ENCODE results near the gene BACH2. TPM values are rescaled to one million over a fixed set of nuclear protein-coding genes. Genes with fewer than 3 reads are reported as not detected.

BACH2 gene
- total RNA-seq, 2 experiments from 2014 or later = 60.7 to 66.9 TPM

GRCh38 chr6:90144928-90145555, 151.6 kb downstream of the BACH2 start:
- H3K27ac Mint-ChIP-seq = peak overlapping the region; percentile 89
- TF ChIP-seq, protein P1, sequence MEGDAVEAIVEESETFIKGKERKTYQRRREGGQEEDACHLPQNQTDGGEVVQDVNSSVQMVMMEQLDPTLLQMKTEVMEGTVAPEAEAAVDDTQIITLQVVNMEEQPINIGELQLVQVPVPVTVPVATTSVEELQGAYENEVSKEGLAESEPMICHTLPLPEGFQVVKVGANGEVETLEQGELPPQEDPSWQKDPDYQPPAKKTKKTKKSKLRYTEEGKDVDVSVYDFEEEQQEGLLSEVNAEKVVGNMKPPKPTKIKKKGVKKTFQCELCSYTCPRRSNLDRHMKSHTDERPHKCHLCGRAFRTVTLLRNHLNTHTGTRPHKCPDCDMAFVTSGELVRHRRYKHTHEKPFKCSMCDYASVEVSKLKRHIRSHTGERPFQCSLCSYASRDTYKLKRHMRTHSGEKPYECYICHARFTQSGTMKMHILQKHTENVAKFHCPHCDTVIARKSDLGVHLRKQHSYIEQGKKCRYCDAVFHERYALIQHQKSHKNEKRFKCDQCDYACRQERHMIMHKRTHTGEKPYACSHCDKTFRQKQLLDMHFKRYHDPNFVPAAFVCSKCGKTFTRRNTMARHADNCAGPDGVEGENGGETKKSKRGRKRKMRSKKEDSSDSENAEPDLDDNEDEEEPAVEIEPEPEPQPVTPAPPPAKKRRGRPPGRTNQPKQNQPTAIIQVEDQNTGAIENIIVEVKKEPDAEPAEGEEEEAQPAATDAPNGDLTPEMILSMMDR (IDR thresholded peaks at IDR 0.05) = no peak
- peak overlapping the region; percentile 34 for H3K4me3 Mint-ChIP-seq
- ATAC-seq = peak; percentile 73
- intact Hi-C loops (cut with micrococcal nuclease) = loop anchor here (1.0 kb wide), 1 partner anchor 34 kb away; no protein-coding TSS in a partner anchor
- ChIA-PET CTCF (interaction anchor here (0.9 to 1.8 kb wide), 7 partner anchors 10 to 205 kb away, joined by 3 to 10 read pairs (median 4); no protein-coding TSS in a partner anchor), POLR2A (interaction anchor here (0.6 to 1.4 kb wide), 9 partner anchors 13 to 322 kb away, joined by 3 to 8 read pairs (median 3); no protein-coding TSS in a partner anchor)
- no peaks in the 10 kb centered on the region for H3K9me3 Mint-ChIP-seq
- no peak for DNase-seq
- H3K36me3 Mint-ChIP-seq (ENCODE audit: low read depth) = peaks cover 20% of the 10 kb centered on the region
- H3K27me3 Mint-ChIP-seq = no peaks in the 10 kb centered on the region
- peaks cover 79% of the 10 kb centered on the region for H3K4me1 Mint-ChIP-seq (ENCODE audit: low read depth)

- H3K4me3 Mint-ChIP-seq = peak overlapping the region; percentile 34
- intact Hi-C loops (cut with micrococcal nuclease) = loop anchor here (1.0 kb wide), 1 partner anchor 33 kb away; no protein-coding TSS in a partner anchor
- H3K9me3 Mint-ChIP-seq = no peaks in the 10 kb centered on the region
- DNase-seq = peak; percentile 75
- peak; percentile 71 for ATAC-seq
- H3K36me3 Mint-ChIP-seq (ENCODE audit: low read depth) = peaks cover 24% of the 10 kb centered on the region
- ChIA-PET CTCF (interaction anchor here (1.3 to 1.4 kb wide), 2 partner anchors 32 to 204 kb away, joined by 3 read pairs; no protein-coding TSS in a partner anchor), POLR2A (interaction anchor here (0.6 to 1.4 kb wide), 4 partner anchors 13 to 323 kb away, joined by 3 read pairs; no protein-coding TSS in a partner anchor)
- H3K27ac Mint-ChIP-seq = peak overlapping the region; percentile 89
- TF ChIP-seq, protein P1 (IDR thresholded peaks at IDR 0.05) = no peak
- peaks cover 78% of the 10 kb centered on the region for H3K4me1 Mint-ChIP-seq (ENCODE audit: low read depth)
- no peaks in the 10 kb centered on the region for H3K27me3 Mint-ChIP-seq
These were observed 152.2 kb downstream of the BACH2 start for GRCh38 chr6:90144396-90144795.

DNA sequence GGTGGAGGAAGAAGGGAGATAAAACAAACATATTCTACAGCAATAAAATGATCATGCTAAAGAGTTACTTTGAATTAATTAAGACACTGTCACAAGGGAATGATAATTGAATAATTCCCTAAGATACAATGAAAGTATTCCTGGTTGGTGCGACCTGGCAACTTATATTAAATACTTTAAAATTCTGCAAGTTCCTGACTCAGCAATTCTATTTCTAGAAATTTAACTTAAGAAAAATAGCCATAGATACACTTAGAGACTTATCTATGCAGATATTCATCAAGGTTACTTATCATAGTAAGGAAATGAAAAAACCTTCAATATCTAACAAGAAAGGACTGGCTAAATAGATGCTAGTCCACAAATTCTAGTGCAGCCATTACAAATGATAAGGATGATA, 156.0 kb downstream of the BACH2 start:
- DNase-seq = no peak

GRCh38 chr6:90139272-90139817, 157.3 kb downstream of the BACH2 start:
- H3K27me3 Mint-ChIP-seq = no peaks in the 10 kb centered on the region
- TF ChIP-seq, protein P1 (IDR thresholded peaks at IDR 0.05) = no peak
- ChIA-PET POLR2A (interaction anchor here (0.9 kb wide), 1 partner anchor 30 kb away, joined by 3 read pairs; no protein-coding TSS in a partner anchor), CTCF (interaction anchor here (0.7 to 4.3 kb wide), 8 partner anchors 10 to 199 kb away, joined by 3 to 19 read pairs (median 4); no protein-coding TSS in a partner anchor)
- H3K4me3 Mint-ChIP-seq = no peak overlapping the region
- DNase-seq (no peak), ATAC-seq (peak; percentile 40)
- H3K27ac Mint-ChIP-seq = peak overlapping the region; percentile 71
- peaks cover 1% of the 10 kb centered on the region for H3K9me3 Mint-ChIP-seq
- peaks cover 35% of the 10 kb centered on the region for H3K36me3 Mint-ChIP-seq (ENCODE audit: low read depth)
- intact Hi-C loops (cut with micrococcal nuclease) = no loop called here
- H3K4me1 Mint-ChIP-seq (ENCODE audit: low read depth) = peaks cover 70% of the 10 kb centered on the region

More for the DNA sequence above, 156.0 kb downstream of the BACH2 start:
- H3K27me3 Mint-ChIP-seq = no peaks in the 10 kb centered on the region
- CTCF ChIA-PET = interaction anchor here (4.3 kb wide), 1 partner anchor 15 kb away, joined by 19 read pairs; no protein-coding TSS in a partner anchor
- POLR2A ChIA-PET = no interaction called here
- H3K4me1 Mint-ChIP-seq (ENCODE audit: low read depth) = peaks cover 75% of the 10 kb centered on the region
- no peak overlapping the region for H3K27ac Mint-ChIP-seq
- TF ChIP-seq, protein P1 (IDR thresholded peaks at IDR 0.05) = no peak
- no peaks in the 10 kb centered on the region for H3K9me3 Mint-ChIP-seq
- H3K4me3 Mint-ChIP-seq = no peak overlapping the region
- peaks cover 24% of the 10 kb centered on the region for H3K36me3 Mint-ChIP-seq (ENCODE audit: low read depth)
- ATAC-seq = no peak
- intact Hi-C loops (cut with micrococcal nuclease) = no loop called here
